CD4-positive, alpha-beta memory T cell (primary cell): ENCODE data around the gene MSMP. TPM values are rescaled to one million over a fixed set of nuclear protein-coding genes. Genes with fewer than 3 reads are reported as not detected.

ENCODE experiments used
- CTCF ChIA-PET: fragments of 350-600 bp; sonication (Branson Sonifier 250); formaldehyde crosslinking; loops from one replicate; lab custom pipeline; 2021; ENCODE audit warnings: inconsistent platforms; ENCODE audit not compliant: partially characterized antibody; lab: Charles Lee
- POLR2A ChIA-PET: fragments of 350-600 bp; sonication (Branson Sonifier 250); formaldehyde crosslinking; loops from one replicate; lab custom pipeline; 2021; ENCODE audit not compliant: partially characterized antibody; lab: Charles Lee
- DNase-seq, 5 donors: peaks; one replicate each; pipeline versions ENCODE4 v3.0.0 to v3.0.0-alpha.2; 2020 to 2022; ENCODE audit warnings: mixed read lengths in 1 of 5
- H3K27ac ChIP-seq: one replicate; pipeline ENCODE4 v1.7.0; 2013; ENCODE audit warnings: low read depth, low read length
- H3K27me3 ChIP-seq: 2 replicates; pipeline ENCODE4 v1.7.0; 2013; ENCODE audit warnings: mild to moderate bottlenecking, low read length, moderate library complexity; ENCODE audit not compliant: insufficient read depth
- H3K36me3 ChIP-seq: 2 replicates; pipeline ENCODE4 v1.7.0; 2013; ENCODE audit warnings: mild to moderate bottlenecking, low read length, moderate library complexity; ENCODE audit not compliant: insufficient read depth
- H3K4me1 ChIP-seq: 2 replicates; pipeline ENCODE4 v1.7.0; 2013; ENCODE audit warnings: mild to moderate bottlenecking, low read length, moderate library complexity; ENCODE audit not compliant: insufficient read depth
- H3K4me3 ChIP-seq, 2 donors: one replicate each; pipeline ENCODE4 v1.7.0; 2013; ENCODE audit warnings: low read length in 2 of 2, mild to moderate bottlenecking in 1 of 2
- H3K9me3 ChIP-seq, 2 donors: one replicate each; pipeline ENCODE4 v1.7.0; 2013; ENCODE audit warnings: low read length in 2 of 2, control low read depth in 1 of 2; ENCODE audit not compliant: control insufficient read depth in 1 of 2
- H3K27ac Mint-ChIP-seq, 7 donors: one replicate each; pipeline ENCODE4 v1.8.0; 2020 to 2021; ENCODE audit warnings: mixed read lengths in 7 of 7, mild to moderate bottlenecking in 6 of 7, inconsistent platforms in 3 of 7, moderate library complexity in 3 of 7
- H3K27me3 Mint-ChIP-seq, 2 donors: one replicate each; pipeline ENCODE4 v1.8.0; 2020 to 2021; ENCODE audit warnings: mixed read lengths in 2 of 2
- H3K36me3 Mint-ChIP-seq, 2 donors: one replicate each; pipeline ENCODE4 v1.8.0; 2020 to 2021; ENCODE audit warnings: mixed read lengths in 2 of 2, inconsistent platforms in 1 of 2, mild to moderate bottlenecking in 1 of 2
- H3K4me1 Mint-ChIP-seq, 4 donors: one replicate each; pipeline ENCODE4 v1.8.0; 2020 to 2021; ENCODE audit warnings: mixed read lengths in 4 of 4, mild to moderate bottlenecking in 1 of 4
- H3K4me3 Mint-ChIP-seq, 8 donors: one replicate each; pipeline ENCODE4 v1.8.0; 2020 to 2021; ENCODE audit warnings: mixed read lengths in 8 of 8, mild to moderate bottlenecking in 7 of 8, moderate library complexity in 6 of 8, inconsistent platforms in 3 of 8
- H3K9me3 Mint-ChIP-seq, 8 donors: one replicate each; pipeline ENCODE4 v1.8.0; 2020 to 2021; ENCODE audit warnings: mixed read lengths in 8 of 8, mild to moderate bottlenecking in 5 of 8, inconsistent platforms in 3 of 8, moderate library complexity in 1 of 8
- intact Hi-C: fragments of 100-400 bp; cut with micrococcal nuclease; formaldehyde crosslinking; loops from one replicate; pipeline ENCODE4 v1.15.1; 2023
- polyA plus RNA-seq, 2 donors: library from polyadenylated mRNA; unstranded; fragments of 300-500 nt; fragmentation: Illumina TruSeq; gene quantifications; one replicate each; pipeline ENCODE4 v1.2.3, GENCODE V29; 2021
- total RNA-seq, 2 experiments: library from RNA; stranded (reverse); gene quantifications; one replicate each; pipeline ENCODE4 v1.2.3, GENCODE V29; 2021

Gene MSMP
- total and polyA plus RNA-seq, 4 experiments from 2014 or later, result 1.2 TPM; not detected in 3

- H3K9me3 Mint-ChIP-seq, result no peaks in the 10 kb centered on the region
- Histone ChIP-seq H3K27ac (no peak overlapping the region), H3K4me3 (no peak overlapping the region), H3K36me3 (peaks cover 83% of the 10 kb centered on the region), H3K9me3 (no peaks in the 10 kb centered on the region), H3K27me3 (no peaks in the 10 kb centered on the region), H3K4me1 (no peaks in the 10 kb centered on the region)
- peaks cover 0 to 2% (median 0%) of the 10 kb centered on the region in 4 donors for H3K4me1 Mint-ChIP-seq
- peaks cover 84 to 90% of the 10 kb centered on the region in 2 donors for H3K36me3 Mint-ChIP-seq
- H3K27me3 Mint-ChIP-seq, result no peaks in the 10 kb centered on the region
- no peak for DNase-seq
- POLR2A ChIA-PET, result interaction anchor here (0.8 to 3.0 kb wide), 2 partner anchors 19 to 27 kb away, joined by 3 to 11 read pairs; partner anchors contain the start of genes CREB3 and TLN1
- H3K4me3 Mint-ChIP-seq, result no peak overlapping the region
- intact Hi-C loops, result no loop called here
- CTCF ChIA-PET, result interaction anchor here (1.5 to 8.4 kb wide), 2 partner anchors 12 to 17 kb away, joined by 3 to 76 read pairs; no protein-coding TSS in a partner anchor
- H3K27ac Mint-ChIP-seq, result peak overlapping the region in 4 of 7 donors; percentile 60 to 84 (median 68)
Observed at GRCh38 chr9:35713578-35713977, 40.5 kb downstream of the MSMP start.

DNA sequence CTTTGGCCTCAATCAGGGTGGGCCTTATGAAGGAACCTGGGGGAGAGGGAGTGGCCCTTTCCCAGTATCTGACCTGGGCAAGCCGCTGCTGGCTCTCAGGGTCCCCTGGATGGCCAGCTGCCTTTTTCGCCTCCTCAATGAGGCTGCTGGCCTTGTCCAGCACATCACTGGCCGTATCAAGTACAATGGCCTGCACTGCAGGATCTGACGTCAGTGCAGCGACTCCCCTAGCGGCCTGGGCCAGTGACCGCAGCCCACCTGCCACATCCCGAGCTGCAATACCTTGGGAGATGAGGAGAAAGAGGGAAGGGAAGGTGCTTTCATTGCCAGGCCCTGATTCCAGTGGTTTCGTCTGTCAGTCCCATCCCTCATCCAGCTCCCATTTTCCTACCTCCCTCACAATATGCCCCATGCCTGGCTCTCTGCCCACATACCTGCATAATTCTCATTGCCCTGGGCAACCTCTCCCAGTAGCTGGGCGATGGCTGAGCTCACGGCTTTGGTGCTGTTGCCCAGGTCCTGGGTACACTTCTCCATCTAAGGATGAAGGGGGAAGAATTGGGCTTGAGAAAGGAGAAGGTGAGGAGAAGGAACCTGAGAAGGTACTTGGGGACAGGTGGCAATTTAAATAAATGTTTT lies 41.2 kb downstream of the MSMP start:
- ChIA-PET CTCF (interaction anchor here (0.8 to 8.4 kb wide), 4 partner anchors 8 to 92 kb away, joined by 3 to 76 read pairs (median 5); no protein-coding TSS in a partner anchor), POLR2A (interaction anchor here (0.8 to 3.0 kb wide), 3 partner anchors 19 to 48 kb away, joined by 3 to 11 read pairs (median 3); partner anchors contain the start of genes CREB3 and TLN1)
- Histone ChIP-seq H3K9me3 (no peaks in the 10 kb centered on the region), H3K27me3 (no peaks in the 10 kb centered on the region), H3K27ac (no peak overlapping the region), H3K4me1 (no peaks in the 10 kb centered on the region), H3K4me3 (no peak overlapping the region), H3K36me3 (peaks cover 82% of the 10 kb centered on the region)
- Mint-ChIP-seq H3K36me3 (peaks cover 84 to 89% of the 10 kb centered on the region in 2 donors), H3K4me3 (no peak overlapping the region), H3K27ac (peak overlapping the region in 3 of 7 donors; percentile 55 to 70 (median 60)), H3K27me3 (no peaks in the 10 kb centered on the region), H3K4me1 (peaks cover 0 to 2% (median 0%) of the 10 kb centered on the region in 4 donors), H3K9me3 (no peaks in the 10 kb centered on the region)
- DNase-seq, result no peak
- intact Hi-C loops, result no loop called here

DNA sequence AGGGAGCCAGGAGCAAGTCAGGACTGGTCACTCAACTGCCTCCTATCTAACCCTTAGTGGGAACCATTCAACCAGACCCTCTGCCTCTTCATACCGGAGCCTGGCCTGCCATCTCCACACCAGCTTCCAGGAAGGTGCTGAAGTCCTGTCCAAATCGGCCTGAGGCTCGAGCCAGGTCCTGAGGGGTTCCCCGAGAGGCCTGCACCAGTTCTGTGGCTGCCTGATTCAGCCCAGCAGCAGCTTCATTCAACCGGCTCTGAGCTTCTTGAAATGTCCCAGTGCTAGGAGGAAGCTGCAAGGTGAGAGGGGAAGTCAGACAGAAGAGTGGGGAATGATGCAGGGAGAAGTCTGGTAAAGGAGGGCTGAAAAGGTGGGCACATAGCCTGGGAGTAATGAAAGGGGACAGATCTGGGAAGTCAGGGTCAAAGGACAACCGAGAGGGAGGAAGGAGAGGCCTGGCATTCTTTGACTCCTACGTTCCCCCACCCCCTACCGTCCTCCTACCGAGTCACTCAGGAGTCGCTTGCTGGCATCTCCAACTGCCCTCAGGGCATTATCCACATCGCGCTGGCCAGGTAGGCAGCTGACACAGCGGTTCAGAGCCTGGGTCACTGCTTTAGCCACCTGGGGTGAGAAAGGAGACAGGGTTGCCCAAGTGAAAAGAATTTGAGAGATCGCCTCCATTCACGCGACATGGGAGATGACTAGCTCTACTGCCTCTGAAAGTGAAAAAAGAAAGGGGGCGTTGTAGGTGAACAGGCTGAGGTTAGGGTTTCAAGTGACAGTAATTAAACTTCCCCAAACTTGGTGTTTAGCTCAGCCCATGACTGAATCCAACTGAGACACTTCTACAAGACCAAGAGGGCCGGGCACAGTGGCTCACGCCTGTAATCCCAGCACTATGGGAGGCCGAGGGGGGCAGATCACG lies 42.3 kb downstream of the MSMP start:
- Mint-ChIP-seq H3K4me1 (peaks cover 0 to 7% (median 1%) of the 10 kb centered on the region in 4 donors), H3K4me3 (peak overlapping the region in 1 of 8 donors; percentile 26), H3K9me3 (no peaks in the 10 kb centered on the region), H3K27me3 (no peaks in the 10 kb centered on the region), H3K27ac (peak overlapping the region in 5 of 7 donors; percentile 27 to 83 (median 56)), H3K36me3 (peaks cover 84 to 89% of the 10 kb centered on the region in 2 donors)
- Histone ChIP-seq H3K4me3 (no peak overlapping the region), H3K9me3 (no peaks in the 10 kb centered on the region), H3K36me3 (peaks cover 82% of the 10 kb centered on the region), H3K27ac (no peak overlapping the region), H3K27me3 (no peaks in the 10 kb centered on the region), H3K4me1 (no peaks in the 10 kb centered on the region)
- CTCF ChIA-PET, result interaction anchor here (1.5 to 8.4 kb wide), 2 partner anchors 9 to 16 kb away, joined by 3 to 76 read pairs; no protein-coding TSS in a partner anchor
- POLR2A ChIA-PET, result interaction anchor here (1.0 to 3.0 kb wide), 2 partner anchors 20 to 47 kb away, joined by 3 to 11 read pairs; partner anchors contain the start of genes CREB3 and TLN1
- no peak for DNase-seq
- intact Hi-C loops, result no loop called here

DNA sequence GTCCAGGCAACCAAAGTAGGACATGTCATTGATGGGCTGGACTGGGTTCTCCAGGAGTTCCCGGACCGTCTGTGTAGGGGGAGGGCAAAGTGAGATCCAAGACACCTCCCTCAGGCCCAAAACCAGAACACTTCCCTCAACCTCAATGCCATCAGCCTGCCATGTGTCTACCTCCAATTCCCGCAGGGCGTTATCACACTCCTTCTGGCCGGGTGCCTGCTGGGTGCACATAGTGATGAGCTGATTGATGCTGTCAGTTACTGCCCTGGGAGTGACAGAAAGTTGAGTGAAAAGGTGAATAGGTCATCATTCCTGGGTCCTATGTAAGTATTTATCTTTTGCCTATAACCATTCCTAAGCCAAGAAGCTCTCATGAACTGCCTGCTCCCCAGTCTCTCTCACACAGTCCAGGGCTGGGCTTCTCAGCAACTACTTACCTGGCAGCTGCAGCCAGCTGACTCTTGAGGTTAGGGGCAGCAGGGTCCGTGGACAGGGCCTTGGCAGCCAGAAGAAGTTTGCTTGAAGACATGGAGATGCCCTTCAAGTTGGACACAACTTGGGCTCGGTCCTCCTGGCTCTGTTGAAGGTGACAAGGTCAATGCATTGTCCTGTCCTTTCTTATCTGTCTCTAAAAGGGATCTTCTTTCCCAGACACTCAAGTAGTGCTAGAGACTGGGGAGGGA lies 43.1 kb downstream of the MSMP start:
- no peaks in the 10 kb centered on the region for H3K9me3 Mint-ChIP-seq
- peaks cover 0 to 7% (median 1%) of the 10 kb centered on the region in 4 donors for H3K4me1 Mint-ChIP-seq
- no peaks in the 10 kb centered on the region for H3K27me3 Mint-ChIP-seq
- peak overlapping the region in 2 of 7 donors; percentile 26 to 44 for H3K27ac Mint-ChIP-seq
- intact Hi-C loops, result no loop called here
- ChIA-PET CTCF (interaction anchor here (1.2 kb wide), 1 partner anchor 15 kb away, joined by 18 read pairs; no protein-coding TSS in a partner anchor), POLR2A (no interaction called here)
- H3K27me3 ChIP-seq, result no peaks in the 10 kb centered on the region
- H3K4me3 ChIP-seq, result no peak overlapping the region
- no peak for DNase-seq
- peaks cover 83% of the 10 kb centered on the region for H3K36me3 ChIP-seq
- H3K27ac ChIP-seq, result no peak overlapping the region
- H3K9me3 ChIP-seq, result no peaks in the 10 kb centered on the region
- no peak overlapping the region for H3K4me3 Mint-ChIP-seq
- H3K4me1 ChIP-seq, result no peaks in the 10 kb centered on the region
- peaks cover 83 to 90% of the 10 kb centered on the region in 2 donors for H3K36me3 Mint-ChIP-seq

- H3K4me3 ChIP-seq, result no peak overlapping the region
- Mint-ChIP-seq H3K36me3 (peaks cover 75 to 90% of the 10 kb centered on the region in 2 donors), H3K4me3 (no peak overlapping the region), H3K4me1 (peaks cover 0 to 7% (median 2%) of the 10 kb centered on the region in 4 donors), H3K9me3 (no peaks in the 10 kb centered on the region), H3K27ac (peak overlapping the region in 3 of 7 donors; percentile 67 to 77 (median 72)), H3K27me3 (no peaks in the 10 kb centered on the region)
- H3K4me1 ChIP-seq, result no peaks in the 10 kb centered on the region
- no peaks in the 10 kb centered on the region for H3K9me3 ChIP-seq
- H3K36me3 ChIP-seq, result peaks cover 86% of the 10 kb centered on the region
- no peak for DNase-seq
- POLR2A ChIA-PET, result interaction anchor here (3.1 kb wide), 1 partner anchor 21 kb away, joined by 14 read pairs; no protein-coding TSS in a partner anchor
- CTCF ChIA-PET, result interaction anchor here (1.6 to 6.3 kb wide), 2 partner anchors 13 to 18 kb away, joined by 5 to 62 read pairs; partner anchors contain the start of gene TPM2
- intact Hi-C loops, result no loop called here
- no peaks in the 10 kb centered on the region for H3K27me3 ChIP-seq
- no peak overlapping the region for H3K27ac ChIP-seq
Observed at GRCh38 chr9:35708146-35708545, 45.9 kb downstream of the MSMP start.

DNA sequence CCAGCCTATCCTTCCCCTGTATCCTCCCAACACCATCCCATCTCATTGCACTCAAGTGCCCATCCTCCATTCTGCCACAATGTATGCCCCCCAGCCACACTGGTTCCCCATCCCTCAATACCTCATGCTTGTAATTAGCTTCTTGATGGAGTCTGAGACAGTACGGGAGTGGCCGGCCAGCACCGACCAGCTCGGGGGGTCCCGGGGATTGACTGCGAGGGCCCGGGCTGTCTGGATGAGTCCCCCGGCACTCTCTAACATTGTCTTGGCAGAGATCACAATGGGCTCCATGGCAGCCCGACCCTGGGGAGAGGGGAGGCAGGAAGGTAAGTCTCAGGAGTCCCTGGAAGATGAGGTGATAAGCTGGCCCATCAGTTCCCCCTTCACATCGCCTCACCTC lies 47.1 kb downstream of the MSMP start:
- H3K4me3 ChIP-seq, result no peak overlapping the region
- H3K4me3 Mint-ChIP-seq, result no peak overlapping the region
- H3K9me3 Mint-ChIP-seq, result no peaks in the 10 kb centered on the region
- H3K36me3 Mint-ChIP-seq, result peaks cover 76 to 84% of the 10 kb centered on the region in 2 donors
- peaks cover 0 to 7% (median 2%) of the 10 kb centered on the region in 4 donors for H3K4me1 Mint-ChIP-seq
- no peak overlapping the region for H3K27ac ChIP-seq
- peak overlapping the region in 6 of 7 donors; percentile 26 to 84 (median 72) for H3K27ac Mint-ChIP-seq
- no peak for DNase-seq
- peaks cover 85% of the 10 kb centered on the region for H3K36me3 ChIP-seq
- CTCF ChIA-PET, result interaction anchor here (1.0 to 6.3 kb wide), 3 partner anchors 12 to 90 kb away, joined by 3 to 62 read pairs (median 5); partner anchors contain the start of gene TPM2
- POLR2A ChIA-PET, result interaction anchor here (3.1 kb wide), 1 partner anchor 22 kb away, joined by 14 read pairs; no protein-coding TSS in a partner anchor
- H3K27me3 Mint-ChIP-seq, result no peaks in the 10 kb centered on the region
- no peaks in the 10 kb centered on the region for H3K27me3 ChIP-seq
- H3K9me3 ChIP-seq, result no peaks in the 10 kb centered on the region
- no peaks in the 10 kb centered on the region for H3K4me1 ChIP-seq
- intact Hi-C loops, result no loop called here
